IPS-18a (cell line): ENCODE data around the gene AQP10.
"Not testable (repeated sequence)": the region's sequence is repeated elsewhere in the genome, so short reads cannot be mapped to it uniquely, and the experiment has no call there.

ENCODE experiments used
- H3K27ac ChIP-seq: one replicate; pipeline ENCODE4 v1.5.1; 2013; ENCODE audit warnings: low read length
- H3K27me3 ChIP-seq: one replicate; pipeline ENCODE4 v1.6.1; 2013; ENCODE audit warnings: mild to moderate bottlenecking, low read length; ENCODE audit not compliant: control insufficient read depth, insufficient read depth
- H3K36me3 ChIP-seq: one replicate; pipeline ENCODE4 v1.6.1; 2013; ENCODE audit warnings: low read depth, low read length; ENCODE audit not compliant: control insufficient read depth
- H3K4me1 ChIP-seq: one replicate; pipeline ENCODE4 v1.6.1; 2013; ENCODE audit warnings: low read depth, low read length; ENCODE audit not compliant: control insufficient read depth
- H3K4me3 ChIP-seq: one replicate; pipeline ENCODE4 v1.5.1; 2013; ENCODE audit warnings: low read length
- H3K9ac ChIP-seq: one replicate; pipeline ENCODE4 v1.6.1; 2013; ENCODE audit warnings: mild to moderate bottlenecking, low read length, moderate library complexity
- H3K9me3 ChIP-seq: one replicate; pipeline ENCODE4 v1.6.1; 2013; ENCODE audit warnings: low read depth, low read length; ENCODE audit not compliant: control insufficient read depth

The AQP10 gene

GRCh38 chr1:154320882-154321608 lies at the start of gene AQP10:
Gene AQP10 (plus strand): TSS chr1:154321093. CDS start chr1:154321156, 63 bp downstream.
- Histone ChIP-seq H3K27ac (no peak within 1 kb of the TSS), H3K9me3 (peaks cover under 1% of the 10 kb centered on the region), H3K4me1 (no peaks in the 10 kb centered on the region), H3K4me3 (no peak within 1 kb of the TSS), H3K27me3 (no peaks in the 10 kb centered on the region), H3K9ac (no peak within 1 kb of the TSS), H3K36me3 (no peaks in the 10 kb centered on the region)

GRCh38 chr1:154272217-154272998 lies 48.5 kb upstream of the AQP10 start, which contains the start of gene HAX1:
Gene HAX1 (plus strand): TSS chr1:154272629. CDS start chr1:154272724, 95 bp downstream.
- H3K27ac ChIP-seq: peak within 1 kb of the TSS; percentile 77
- H3K36me3 ChIP-seq: peaks cover 27% of the 10 kb centered on the region

GRCh38 chr1:154272999-154273563 lies 47.8 kb upstream of the AQP10 start:
- peak overlapping the region; percentile 84 for H3K9ac ChIP-seq
- no peaks in the 10 kb centered on the region for H3K4me1 ChIP-seq
- peaks cover 25% of the 10 kb centered on the region for H3K36me3 ChIP-seq
- H3K27ac ChIP-seq: peak overlapping the region; percentile 77
- H3K4me3 ChIP-seq: peak overlapping the region; percentile 85
- H3K9me3 ChIP-seq: no peaks in the 10 kb centered on the region
- H3K27me3 ChIP-seq: no peaks in the 10 kb centered on the region

More at GRCh38 chr1:154272217-154272998, 48.5 kb upstream of the AQP10 start, which contains the start of gene HAX1:
- H3K27me3 ChIP-seq: no peaks in the 10 kb centered on the region
- peak within 1 kb of the TSS; percentile 85 for H3K4me3 ChIP-seq
- peak within 1 kb of the TSS; percentile 84 for H3K9ac ChIP-seq
- no peaks in the 10 kb centered on the region for H3K9me3 ChIP-seq
- H3K4me1 ChIP-seq: no peaks in the 10 kb centered on the region

GRCh38 chr1:154276797-154277196 lies 44.1 kb upstream of the AQP10 start:
- Histone ChIP-seq H3K4me1 (no peaks in the 10 kb centered on the region), H3K4me3 (no peak overlapping the region), H3K27me3 (no peaks in the 10 kb centered on the region), H3K9me3 (no peaks in the 10 kb centered on the region), H3K9ac (no peak overlapping the region), H3K36me3 (peaks cover 10% of the 10 kb centered on the region), H3K27ac (no peak overlapping the region)

GRCh38 chr1:154287591-154287990 lies 33.3 kb upstream of the AQP10 start:
- not testable (repeated sequence) for H3K27me3 ChIP-seq, H3K4me3 ChIP-seq, H3K9me3 ChIP-seq, H3K36me3 ChIP-seq, H3K4me1 ChIP-seq, H3K27ac ChIP-seq, H3K9ac ChIP-seq

GRCh38 chr1:154288661-154289060 lies 32.2 kb upstream of the AQP10 start:
- Histone ChIP-seq H3K9me3 (no peaks in the 10 kb centered on the region), H3K9ac (no peak overlapping the region), H3K27me3 (no peaks in the 10 kb centered on the region), H3K27ac (no peak overlapping the region), H3K36me3 (no peaks in the 10 kb centered on the region), H3K4me1 (no peaks in the 10 kb centered on the region), H3K4me3 (no peak overlapping the region)

GRCh38 chr1:154290921-154291320 lies 30.0 kb upstream of the AQP10 start:
- H3K4me1 ChIP-seq: no peaks in the 10 kb centered on the region
- H3K27ac ChIP-seq: no peak overlapping the region
- no peak overlapping the region for H3K9ac ChIP-seq
- H3K9me3 ChIP-seq: peaks cover 5% of the 10 kb centered on the region
- H3K27me3 ChIP-seq: no peaks in the 10 kb centered on the region
- no peak overlapping the region for H3K4me3 ChIP-seq
- H3K36me3 ChIP-seq: no peaks in the 10 kb centered on the region

GRCh38 chr1:154295408-154296235 lies 25.3 kb upstream of the AQP10 start:
- H3K4me3 ChIP-seq: no peak overlapping the region

GRCh38 chr1:154301582-154301981 lies 19.3 kb upstream of the AQP10 start:
- H3K9ac ChIP-seq: no peak overlapping the region
- H3K27ac ChIP-seq: no peak overlapping the region
- H3K36me3 ChIP-seq: no peaks in the 10 kb centered on the region
- H3K4me1 ChIP-seq: no peaks in the 10 kb centered on the region
- H3K27me3 ChIP-seq: no peaks in the 10 kb centered on the region
- H3K9me3 ChIP-seq: no peaks in the 10 kb centered on the region
- H3K4me3 ChIP-seq: no peak overlapping the region

More at GRCh38 chr1:154295408-154296235, 25.3 kb upstream of the AQP10 start:
- Histone ChIP-seq H3K9me3 (peaks cover 5% of the 10 kb centered on the region), H3K27ac (no peak overlapping the region), H3K4me1 (no peaks in the 10 kb centered on the region), H3K27me3 (no peaks in the 10 kb centered on the region), H3K9ac (no peak overlapping the region), H3K36me3 (no peaks in the 10 kb centered on the region)

- no peak overlapping the region for H3K9ac ChIP-seq
- no peak overlapping the region for H3K4me3 ChIP-seq
- H3K4me1 ChIP-seq: no peaks in the 10 kb centered on the region
- H3K27me3 ChIP-seq: no peaks in the 10 kb centered on the region
- H3K36me3 ChIP-seq: no peaks in the 10 kb centered on the region
- H3K27ac ChIP-seq: no peak overlapping the region
- no peaks in the 10 kb centered on the region for H3K9me3 ChIP-seq
Observed at GRCh38 chr1:154304664-154305337, 16.1 kb upstream of the AQP10 start.
